GM23338 (cell line): ENCODE data around the gene SCAMP5. TPM values are rescaled to one million over a fixed set of nuclear protein-coding genes. Genes with fewer than 3 reads are reported as not detected.

Experiments
- ATAC-seq: fragments of 200-7000 bp; cut with Tn5 transposase; 3 replicates; pipeline ENCODE4 v1.9.1; 2020
- DNase-seq: peaks from one replicate; pipeline ENCODE4 v3.0.0-alpha.2; 2015; ENCODE audit warnings: low spot score
- H2AFZ ChIP-seq: fragments of 200-600 bp; sonication (generic); 2 replicates; pipeline ENCODE4 v1.8.0; 2016; ENCODE audit warnings: antibody characterized with exemption, mild to moderate bottlenecking, moderate library complexity
- H3F3A ChIP-seq: fragments of 200-600 bp; sonication (generic); replicated peaks from 2 replicates; pipeline ENCODE4 v1.8.0; 2017; ENCODE audit warnings: antibody characterized with exemption, mixed run types, low read depth
- H3K27ac ChIP-seq: fragments of 200-600 bp; sonication (generic); 2 replicates; pipeline ENCODE4 v1.6.1; 2016; ENCODE audit warnings: low read depth
- H3K27me3 ChIP-seq: fragments of 200-600 bp; sonication (generic); 2 replicates; pipeline ENCODE4 v1.8.0; 2016; ENCODE audit warnings: mild to moderate bottlenecking, mixed run types, moderate library complexity; ENCODE audit not compliant: insufficient read depth
- H3K36me3 ChIP-seq: fragments of 200-600 bp; sonication (generic); 2 replicates; pipeline ENCODE4 v1.8.0; 2016; ENCODE audit warnings: mild to moderate bottlenecking; ENCODE audit not compliant: insufficient read depth
- H3K4me1 ChIP-seq: fragments of 200-600 bp; sonication (generic); 2 replicates; pipeline ENCODE4 v1.8.0; 2016; ENCODE audit warnings: mild to moderate bottlenecking, moderate library complexity; ENCODE audit not compliant: insufficient read depth
- H3K4me2 ChIP-seq: fragments of 200-600 bp; sonication (generic); 2 replicates; pipeline ENCODE4 v1.7.1; 2017; ENCODE audit warnings: mixed run types
- H3K4me3 ChIP-seq: fragments of 200-600 bp; sonication (generic); 2 replicates; pipeline ENCODE4 v1.6.1; 2016; ENCODE audit warnings: mixed run types
- H3K79me2 ChIP-seq: fragments of 200-600 bp; sonication (generic); replicated peaks from 2 replicates; pipeline ENCODE4 v1.8.0; 2017; ENCODE audit warnings: mild to moderate bottlenecking; ENCODE audit not compliant: insufficient read depth
- H3K9me2 ChIP-seq: fragments of 200-600 bp; sonication (generic); 2 replicates; pipeline ENCODE4 v1.8.0; 2017; ENCODE audit not compliant: insufficient read depth
- H4K20me1 ChIP-seq: fragments of 200-600 bp; sonication (generic); replicated peaks from 2 replicates; pipeline ENCODE4 v1.8.0; 2017; ENCODE audit warnings: mild to moderate bottlenecking; ENCODE audit not compliant: insufficient read depth
- H3K27ac Mint-ChIP-seq: 2 replicates; pipeline ENCODE4 v1.8.0; 2020; ENCODE audit warnings: inconsistent platforms, mild to moderate bottlenecking, moderate library complexity, mixed read lengths
- H3K27me3 Mint-ChIP-seq: 3 replicates; pipeline ENCODE4 v1.8.0; 2022; ENCODE audit warnings: low read depth, mild to moderate bottlenecking, moderate library complexity, mixed read lengths, inconsistent platforms; ENCODE audit not compliant: insufficient read depth, poor library complexity
- H3K36me3 Mint-ChIP-seq: 3 replicates; pipeline ENCODE4 v1.8.0; 2021; ENCODE audit warnings: low read depth, mild to moderate bottlenecking, inconsistent platforms, moderate library complexity, mixed read lengths
- H3K4me1 Mint-ChIP-seq: 3 replicates; pipeline ENCODE4 v1.8.0; 2020; ENCODE audit warnings: mild to moderate bottlenecking, inconsistent platforms, mixed read lengths
- H3K4me3 Mint-ChIP-seq: 3 replicates; pipeline ENCODE4 v1.8.0; 2021; ENCODE audit warnings: moderate library complexity, mild to moderate bottlenecking, inconsistent platforms, mixed read lengths
- H3K9me3 Mint-ChIP-seq: 3 replicates; pipeline ENCODE4 v1.8.0; 2020; ENCODE audit warnings: moderate library complexity, mild to moderate bottlenecking, inconsistent platforms, mixed read lengths
- CREB1 ChIP-seq: fragments of 250-450 bp; sonication (Bioruptor Pico); IDR thresholded peaks from 2 replicates; pipeline ENCODE4 v1.5.0; 2020; ENCODE audit warnings: low read depth, mild to moderate bottlenecking, moderate library complexity
- ETS1 ChIP-seq: IDR thresholded peaks from 2 replicates; pipeline ENCODE4 v1.6.1; 2016; ENCODE audit warnings: antibody characterized with exemption
- EZH2 ChIP-seq: fragments of 200-600 bp; sonication (generic); IDR thresholded peaks from one replicate; pipeline ENCODE4 v1.8.0; 2017; ENCODE audit warnings: antibody characterized with exemption, mild to moderate bottlenecking, low read depth; ENCODE audit not compliant: unreplicated experiment
- POLR2AphosphoS5 ChIP-seq: IDR thresholded peaks from 2 replicates; pipeline ENCODE4 v1.6.1; 2016; ENCODE audit warnings: antibody characterized with exemption, low read depth
- REST ChIP-seq: IDR thresholded peaks from one replicate; pipeline ENCODE4 v1.6.1; 2018; ENCODE audit warnings: antibody characterized with exemption; ENCODE audit not compliant: unreplicated experiment
- ZNF331 ChIP-seq: fragments of 250-450 bp; sonication (Bioruptor Pico); IDR thresholded peaks from 2 replicates; pipeline ENCODE4 v1.5.0; 2020; ENCODE audit warnings: low read depth, mild to moderate bottlenecking, moderate library complexity
- ZNF462 ChIP-seq: fragments of 250-450 bp; sonication (Bioruptor Pico); IDR thresholded peaks from 2 replicates; pipeline ENCODE4 v1.5.0; 2020; ENCODE audit warnings: mild to moderate bottlenecking, moderate library complexity
- polyA plus RNA-seq: library from polyadenylated mRNA; unstranded; fragments of >200 nt; fragmentation: Nextera tagmentation; extraction: Ambion mirVana; gene quantifications from 2 replicates; pipeline ENCODE4 v1.2.1, GENCODE V29; 2016
- total RNA-seq: library from RNA; depleted of rRNA; stranded (reverse); fragments of >200 nt; shearing (Covaris generic); gene quantifications from 2 replicates; pipeline ENCODE4 v1.2.3, GENCODE V29; 2014

Gene SCAMP5
- total and polyA plus RNA-seq, 2 experiments from 2014 or later: 12.8 to 43.3 TPM

GRCh38 chr15:75050283-75050682 is 54.9 kb downstream of the SCAMP5 start:
- Histone ChIP-seq H3K79me2 (no peaks in the 10 kb centered on the region), H3K27ac (no peak overlapping the region), H3K9me2 (no peaks in the 10 kb centered on the region), H3K27me3 (no peaks in the 10 kb centered on the region), H3K4me1 (peaks cover 7% of the 10 kb centered on the region), H4K20me1 (no peaks in the 10 kb centered on the region; the same call in 1 of the 2 replicates), H3K36me3 (no peaks in the 10 kb centered on the region), H3K4me3 (no peak overlapping the region), H2AFZ (no peak overlapping the region), H3K4me2 (no peak overlapping the region), H3F3A (no peaks in the 10 kb centered on the region)
- ATAC-seq (no peak), DNase-seq (no peak)
- TF ChIP-seq CREB1 (CRISPR knock-in tag) (no peak), ETS1 (no peak), POLR2AphosphoS5 (no peak), REST (no peak), EZH2 (no peak), ZNF462 (CRISPR knock-in tag) (no peak), ZNF331 (CRISPR knock-in tag) (no peak)
- peaks cover 6% of the 10 kb centered on the region for H3K27me3 Mint-ChIP-seq
- no peak overlapping the region for H3K4me3 Mint-ChIP-seq
- peaks cover 18% of the 10 kb centered on the region for H3K4me1 Mint-ChIP-seq
- no peaks in the 10 kb centered on the region; the same call in 2 of the 3 replicates for H3K36me3 Mint-ChIP-seq
- no peak overlapping the region for H3K27ac Mint-ChIP-seq
- no peaks in the 10 kb centered on the region for H3K9me3 Mint-ChIP-seq
